ENCODE measurements around the gene RNF157.

DNA sequence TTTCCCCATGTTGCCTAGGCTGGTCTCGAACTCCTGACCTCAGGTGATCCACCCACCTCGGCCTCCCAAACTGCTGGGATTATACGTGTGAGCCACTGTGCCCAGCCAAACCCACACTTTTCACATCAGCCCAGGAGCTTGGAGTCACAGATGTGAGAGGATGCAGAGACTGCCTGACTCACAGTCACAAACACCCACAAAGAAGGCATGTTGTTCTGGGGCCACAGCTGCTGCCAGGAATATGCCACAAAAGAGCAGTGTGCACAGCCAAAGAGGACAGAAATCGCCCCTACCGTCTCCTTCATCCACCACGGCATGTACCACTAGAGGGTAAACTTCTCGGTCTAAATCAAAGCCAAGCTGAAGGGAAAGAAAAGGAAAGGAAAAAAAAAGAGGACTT is 74.1 kb downstream of the RNF157 start:
- TF ChIP-seq, protein P1, sequence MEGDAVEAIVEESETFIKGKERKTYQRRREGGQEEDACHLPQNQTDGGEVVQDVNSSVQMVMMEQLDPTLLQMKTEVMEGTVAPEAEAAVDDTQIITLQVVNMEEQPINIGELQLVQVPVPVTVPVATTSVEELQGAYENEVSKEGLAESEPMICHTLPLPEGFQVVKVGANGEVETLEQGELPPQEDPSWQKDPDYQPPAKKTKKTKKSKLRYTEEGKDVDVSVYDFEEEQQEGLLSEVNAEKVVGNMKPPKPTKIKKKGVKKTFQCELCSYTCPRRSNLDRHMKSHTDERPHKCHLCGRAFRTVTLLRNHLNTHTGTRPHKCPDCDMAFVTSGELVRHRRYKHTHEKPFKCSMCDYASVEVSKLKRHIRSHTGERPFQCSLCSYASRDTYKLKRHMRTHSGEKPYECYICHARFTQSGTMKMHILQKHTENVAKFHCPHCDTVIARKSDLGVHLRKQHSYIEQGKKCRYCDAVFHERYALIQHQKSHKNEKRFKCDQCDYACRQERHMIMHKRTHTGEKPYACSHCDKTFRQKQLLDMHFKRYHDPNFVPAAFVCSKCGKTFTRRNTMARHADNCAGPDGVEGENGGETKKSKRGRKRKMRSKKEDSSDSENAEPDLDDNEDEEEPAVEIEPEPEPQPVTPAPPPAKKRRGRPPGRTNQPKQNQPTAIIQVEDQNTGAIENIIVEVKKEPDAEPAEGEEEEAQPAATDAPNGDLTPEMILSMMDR (IDR thresholded peaks at IDR 0.05; ENCODE audit: low read depth, low read length, poor library complexity, severe bottlenecking), result no peak
- no peak for TF ChIP-seq EZH2phosphoT487 (IDR thresholded peaks at IDR 0.05; ENCODE audit: borderline replicate concordance, low read length)

Data from DOHH2 (cell line).